Vagina (tissue), 2 donors: ENCODE results near the gene VILL. TPM values are rescaled to one million over a fixed set of nuclear protein-coding genes. Genes with fewer than 3 reads are reported as not detected.
"Not testable (repeated sequence)": the region's sequence is repeated elsewhere in the genome, so short reads cannot be mapped to it uniquely, and the experiment has no call there.

Experiments
- DNase-seq, 2 donors: peaks; one replicate each; pipeline ENCODE4 v3.0.0-alpha.2; 2017; ENCODE audit errors: extremely low spot score in 2 of 2
- H3K27ac ChIP-seq: fragments of 200-600 bp; sonication (generic); one replicate; pipeline ENCODE4 v1.5.1; 2019
- H3K27me3 ChIP-seq: fragments of 200-600 bp; sonication (generic); one replicate; pipeline ENCODE4 v1.5.1; 2019
- H3K36me3 ChIP-seq, 2 donors: fragments of 200-600 bp; sonication (generic); one replicate each; pipeline ENCODE4 v1.5.1; 2017 to 2019
- H3K4me1 ChIP-seq: fragments of 200-600 bp; sonication (generic); one replicate; pipeline ENCODE4 v1.5.1; 2019
- H3K4me3 ChIP-seq, 2 donors: fragments of 200-600 bp; sonication (generic); 1 replicate in 1 of 2; 2 replicates in 1 of 2; pipeline ENCODE4 v1.5.1; 2016 to 2019
- H3K9me3 ChIP-seq: fragments of 200-600 bp; sonication (generic); one replicate; pipeline ENCODE4 v1.5.1; 2019
- CTCF ChIP-seq, 3 experiments: fragments of 450-650 bp in 2 of 3; fragments of 200-600 bp in 1 of 3; sonication (generic) in 1 of 3; IDR thresholded peaks; one replicate each; pipeline ENCODE4 v1.5.1; 2017 to 2019; ENCODE audit warnings: antibody characterized with exemption in 3 of 3, mild to moderate bottlenecking in 2 of 3, moderate library complexity in 2 of 3
- POLR2A ChIP-seq, 2 donors: fragments of 450-650 bp; IDR thresholded peaks; one replicate each; pipeline ENCODE4 v1.6.1; 2017; ENCODE audit warnings: antibody characterized with exemption in 2 of 2, mild to moderate bottlenecking in 2 of 2, moderate library complexity in 2 of 2
- POLR2AphosphoS5 ChIP-seq, 2 donors: sonication (generic); formaldehyde crosslinking; IDR thresholded peaks; one replicate each; pipeline ENCODE4 v1.9.0; 2017; ENCODE audit warnings: antibody characterized with exemption in 2 of 2, mild to moderate bottlenecking in 2 of 2, low read depth in 1 of 2; ENCODE audit not compliant: insufficient read depth in 1 of 2
- intact Hi-C: fragments of 100-400 bp; cut with DNase I; formaldehyde crosslinking; loops from one replicate; pipeline ENCODE4 v1.15.1; 2023
- total RNA-seq: library from RNA; depleted of rRNA; stranded (reverse); fragments of >200 nt; gene quantifications from one replicate; pipeline ENCODE4 v1.2.3, GENCODE V29; 2016

Gene VILL
- total RNA-seq, 1 donor from 2014 or later: 7.9 TPM

GRCh38 chr3:37986479-37987314, 3.9 kb upstream of the VILL start:
- TF ChIP-seq POLR2A (IDR thresholded peaks at IDR 0.05) (no peak), POLR2AphosphoS5 (IDR thresholded peaks at IDR 0.05; ENCODE audit: insufficient read depth in 1 of 2, low read depth in 1 of 2) (no peak), CTCF (IDR thresholded peaks at IDR 0.05) (no peak)
- H3K4me3 ChIP-seq: no peak overlapping the region
- H3K4me1 ChIP-seq: no peaks in the 10 kb centered on the region
- DNase-seq: no peak
- no peaks in the 10 kb centered on the region for H3K9me3 ChIP-seq
- H3K27me3 ChIP-seq: no peaks in the 10 kb centered on the region
- H3K36me3 ChIP-seq: peaks cover 0 to 8% of the 10 kb centered on the region in 2 donors
- intact Hi-C loops: no loop called here
- no peak overlapping the region for H3K27ac ChIP-seq

GRCh38 chr3:37987315-37987697, 3.3 kb upstream of the VILL start:
- Histone ChIP-seq H3K27ac (no peak overlapping the region), H3K9me3 (no peaks in the 10 kb centered on the region), H3K4me3 (no peak overlapping the region), H3K27me3 (no peaks in the 10 kb centered on the region), H3K36me3 (peaks cover 0 to 6% of the 10 kb centered on the region in 2 donors), H3K4me1 (no peaks in the 10 kb centered on the region)
- intact Hi-C loops: no loop called here
- DNase-seq: no peak
- no peak for TF ChIP-seq CTCF (IDR thresholded peaks at IDR 0.05)
- no peak for TF ChIP-seq POLR2AphosphoS5 (IDR thresholded peaks at IDR 0.05; ENCODE audit: insufficient read depth in 1 of 2, low read depth in 1 of 2)
- TF ChIP-seq POLR2A (IDR thresholded peaks at IDR 0.05): no peak

- Histone ChIP-seq H3K27ac (no peak overlapping the region), H3K4me3 (no peak overlapping the region), H3K36me3 (peaks cover 0 to 2% of the 10 kb centered on the region in 2 donors), H3K4me1 (peaks cover under 1% of the 10 kb centered on the region), H3K9me3 (no peaks in the 10 kb centered on the region), H3K27me3 (no peaks in the 10 kb centered on the region)
- intact Hi-C loops: no loop called here
- no peak for DNase-seq
- TF ChIP-seq POLR2AphosphoS5 (IDR thresholded peaks at IDR 0.05; ENCODE audit: insufficient read depth in 1 of 2, low read depth in 1 of 2) (no peak), POLR2A (IDR thresholded peaks at IDR 0.05) (no peak), CTCF (IDR thresholded peaks at IDR 0.05) (no peak)
Measured at GRCh38 chr3:37987751-37988179, 2.8 kb upstream of the VILL start.

- intact Hi-C loops, H3K4me3 ChIP-seq, H3K9me3 ChIP-seq, H3K4me1 ChIP-seq, H3K36me3 ChIP-seq, H3K27me3 ChIP-seq, DNase-seq, H3K27ac ChIP-seq: not testable (repeated sequence)
Measured at GRCh38 chr3:37988376-37988775, 2.2 kb upstream of the VILL start.

GRCh38 chr3:37988931-37989525, 1.6 kb upstream of the VILL start:
- peaks cover 11% of the 10 kb centered on the region for H3K4me1 ChIP-seq
- intact Hi-C loops: no loop called here

More at GRCh38 chr3:37988931-37989525, 1.6 kb upstream of the VILL start:
- no peaks in the 10 kb centered on the region for H3K36me3 ChIP-seq
- H3K9me3 ChIP-seq: no peaks in the 10 kb centered on the region
- no peak overlapping the region for H3K27ac ChIP-seq
- DNase-seq: no peak
- H3K4me3 ChIP-seq: no peak overlapping the region
- no peaks in the 10 kb centered on the region for H3K27me3 ChIP-seq
- TF ChIP-seq CTCF (IDR thresholded peaks at IDR 0.05) (no peak), POLR2A (IDR thresholded peaks at IDR 0.05) (no peak), POLR2AphosphoS5 (IDR thresholded peaks at IDR 0.05; ENCODE audit: insufficient read depth in 1 of 2, low read depth in 1 of 2) (no peak)
